IgD-negative memory B cell (primary cell): ENCODE data around the gene MYOZ3. TPM values are rescaled to one million over a fixed set of nuclear protein-coding genes. Genes with fewer than 3 reads are reported as not detected.
A peak's percentile ranks its signal among the peaks of the same experiment; 100 is the strongest.

ENCODE experiments used
- H3K27ac Mint-ChIP-seq, 3 donors: one replicate each; pipeline ENCODE4 v1.8.0; 2020 to 2022; ENCODE audit warnings: mild to moderate bottlenecking in 3 of 3, mixed read lengths in 3 of 3, moderate library complexity in 1 of 3
- H3K27me3 Mint-ChIP-seq: one replicate; pipeline ENCODE4 v1.8.0; 2021; ENCODE audit warnings: mixed read lengths
- H3K36me3 Mint-ChIP-seq: one replicate; pipeline ENCODE4 v1.8.0; 2020; ENCODE audit warnings: mild to moderate bottlenecking, mixed read lengths
- H3K4me1 Mint-ChIP-seq, 3 donors: one replicate each; pipeline ENCODE4 v1.8.0; 2020 to 2022; ENCODE audit warnings: mixed read lengths in 3 of 3, mild to moderate bottlenecking in 1 of 3
- H3K4me3 Mint-ChIP-seq, 4 donors: one replicate each; pipeline ENCODE4 v1.8.0; 2020 to 2022; ENCODE audit warnings: mild to moderate bottlenecking in 4 of 4, mixed read lengths in 4 of 4, moderate library complexity in 3 of 4
- H3K9me3 Mint-ChIP-seq, 3 donors: one replicate each; pipeline ENCODE4 v1.8.0; 2020 to 2021; ENCODE audit warnings: mixed read lengths in 3 of 3, mild to moderate bottlenecking in 1 of 3
- polyA plus RNA-seq: library from polyadenylated mRNA; unstranded; fragments of 300-500 nt; fragmentation: Illumina TruSeq; gene quantifications from one replicate; pipeline ENCODE4 v1.2.3, GENCODE V29; 2021

Gene MYOZ3
- polyA plus RNA-seq, 1 donor from 2014 or later: not detected

- H3K4me1 Mint-ChIP-seq: peaks cover 4 to 6% (median 4%) of the 10 kb centered on the region in 3 donors
- no peak overlapping the region for H3K27ac Mint-ChIP-seq
- peaks cover 6% of the 10 kb centered on the region for H3K36me3 Mint-ChIP-seq
- no peaks in the 10 kb centered on the region for H3K9me3 Mint-ChIP-seq
- H3K27me3 Mint-ChIP-seq: peaks cover 24% of the 10 kb centered on the region
- peak overlapping the region; percentile 48 to 87 (median 72) for H3K4me3 Mint-ChIP-seq
These were observed 11.3 kb downstream of the MYOZ3 start for GRCh38 chr5:150672237-150672883.

- Mint-ChIP-seq H3K36me3 (peaks cover 6% of the 10 kb centered on the region), H3K27me3 (peaks cover 24% of the 10 kb centered on the region), H3K9me3 (no peaks in the 10 kb centered on the region), H3K4me3 (peak overlapping the region in 1 of 4 donors; percentile 84), H3K4me1 (peaks cover 4 to 6% (median 5%) of the 10 kb centered on the region in 3 donors), H3K27ac (no peak overlapping the region)
These were observed 11.8 kb downstream of the MYOZ3 start for GRCh38 chr5:150672884-150673275.

- Mint-ChIP-seq H3K4me3 (no peak overlapping the region), H3K9me3 (no peaks in the 10 kb centered on the region), H3K36me3 (peaks cover 8% of the 10 kb centered on the region), H3K27me3 (peaks cover 22% of the 10 kb centered on the region), H3K27ac (no peak overlapping the region), H3K4me1 (peaks cover 4 to 6% (median 5%) of the 10 kb centered on the region in 3 donors)
These were observed 13.3 kb downstream of the MYOZ3 start for GRCh38 chr5:150674341-150674821.

GRCh38 chr5:150675069-150675468, 14.0 kb downstream of the MYOZ3 start:
- Mint-ChIP-seq H3K4me1 (peaks cover 4 to 6% (median 5%) of the 10 kb centered on the region in 3 donors), H3K36me3 (peaks cover 8% of the 10 kb centered on the region), H3K27me3 (peaks cover 19% of the 10 kb centered on the region), H3K27ac (no peak overlapping the region), H3K4me3 (no peak overlapping the region), H3K9me3 (no peaks in the 10 kb centered on the region)

DNA sequence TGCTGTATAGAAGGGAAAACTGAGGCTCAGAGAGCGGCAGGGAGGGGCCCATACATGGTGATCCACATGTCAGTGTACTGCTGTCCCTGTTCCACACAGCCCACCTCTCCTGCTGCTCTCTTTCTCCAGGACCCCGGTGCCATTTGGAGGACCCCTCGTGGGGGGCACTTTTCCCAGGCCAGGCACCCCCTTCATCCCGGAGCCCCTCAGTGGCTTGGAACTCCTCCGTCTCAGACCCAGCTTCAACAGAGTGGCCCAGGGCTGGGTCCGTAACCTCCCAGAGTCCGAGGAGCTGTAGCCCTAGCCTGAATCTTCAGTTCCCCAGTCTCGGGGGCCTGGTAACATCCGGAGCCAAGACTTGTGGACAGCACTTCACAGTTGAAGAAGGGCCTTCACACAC, 15.5 kb downstream of the MYOZ3 start:
- Mint-ChIP-seq H3K4me3 (no peak overlapping the region), H3K4me1 (peaks cover 0 to 2% (median 0%) of the 10 kb centered on the region in 3 donors), H3K9me3 (no peaks in the 10 kb centered on the region), H3K36me3 (peaks cover 8% of the 10 kb centered on the region), H3K27me3 (peaks cover 6% of the 10 kb centered on the region), H3K27ac (no peak overlapping the region)

- H3K27me3 Mint-ChIP-seq: no peaks in the 10 kb centered on the region
These were observed 28.1 kb downstream of the MYOZ3 start for GRCh38 chr5:150689120-150689519.

GRCh38 chr5:150690760-150691159, 29.7 kb downstream of the MYOZ3 start:
- Mint-ChIP-seq H3K4me1 (no peaks in the 10 kb centered on the region), H3K4me3 (no peak overlapping the region), H3K36me3 (peaks cover 10% of the 10 kb centered on the region), H3K9me3 (no peaks in the 10 kb centered on the region), H3K27me3 (no peaks in the 10 kb centered on the region), H3K27ac (no peak overlapping the region)

More at GRCh38 chr5:150689120-150689519, 28.1 kb downstream of the MYOZ3 start:
- Mint-ChIP-seq H3K4me3 (no peak overlapping the region), H3K9me3 (no peaks in the 10 kb centered on the region), H3K4me1 (no peaks in the 10 kb centered on the region), H3K36me3 (peaks cover 10% of the 10 kb centered on the region), H3K27ac (no peak overlapping the region)

- Mint-ChIP-seq H3K27ac (no peak overlapping the region), H3K4me3 (peak overlapping the region in 1 of 4 donors; percentile 37), H3K36me3 (peaks cover 9% of the 10 kb centered on the region)
These were observed 31.2 kb downstream of the MYOZ3 start for GRCh38 chr5:150692276-150692675.

GRCh38 chr5:150694612-150695011, 33.6 kb downstream of the MYOZ3 start:
- Mint-ChIP-seq H3K9me3 (no peaks in the 10 kb centered on the region), H3K4me1 (peaks cover 0 to 6% (median 5%) of the 10 kb centered on the region in 3 donors), H3K27me3 (no peaks in the 10 kb centered on the region), H3K27ac (no peak overlapping the region), H3K36me3 (peaks cover 6% of the 10 kb centered on the region), H3K4me3 (no peak overlapping the region)

More at GRCh38 chr5:150692276-150692675, 31.2 kb downstream of the MYOZ3 start:
- Mint-ChIP-seq H3K27me3 (no peaks in the 10 kb centered on the region), H3K9me3 (no peaks in the 10 kb centered on the region), H3K4me1 (no peaks in the 10 kb centered on the region)

DNA sequence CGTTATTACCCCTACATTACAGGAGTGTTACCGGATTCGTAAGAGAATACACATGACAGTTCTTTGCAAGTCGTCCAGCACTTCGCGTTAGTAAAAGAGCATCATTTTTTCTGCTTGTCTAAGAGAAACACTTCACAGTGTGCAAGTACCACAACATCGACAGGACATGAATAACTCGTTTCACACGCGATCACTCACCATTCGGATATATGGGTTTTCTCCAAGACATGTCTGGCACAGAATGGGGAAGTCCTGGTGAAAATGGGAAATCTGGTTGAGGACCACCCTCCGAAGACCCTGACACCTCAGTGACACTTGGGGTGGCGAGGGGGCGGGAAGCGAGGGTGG, 39.2 kb downstream of the MYOZ3 start:
- H3K4me1 Mint-ChIP-seq: peaks cover 0 to 6% (median 6%) of the 10 kb centered on the region in 3 donors
- H3K27me3 Mint-ChIP-seq: no peaks in the 10 kb centered on the region
- no peak overlapping the region for H3K4me3 Mint-ChIP-seq
- H3K36me3 Mint-ChIP-seq: peaks cover 3% of the 10 kb centered on the region
- H3K27ac Mint-ChIP-seq: no peak overlapping the region
- no peaks in the 10 kb centered on the region for H3K9me3 Mint-ChIP-seq

- Mint-ChIP-seq H3K27me3 (no peaks in the 10 kb centered on the region), H3K9me3 (no peaks in the 10 kb centered on the region), H3K27ac (no peak within 1 kb of the TSS), H3K4me1 (peaks cover 0 to 6% (median 6%) of the 10 kb centered on the region in 3 donors), H3K4me3 (no peak within 1 kb of the TSS), H3K36me3 (peaks cover 3% of the 10 kb centered on the region)
These were observed 39.7 kb downstream of the MYOZ3 start, which contains the start of gene RBM22 for GRCh38 chr5:150700594-150701377. RBM22 (minus strand) TSS chr5:150701062; CDS start chr5:150700985, 77 bp downstream.

- Mint-ChIP-seq H3K27me3 (no peaks in the 10 kb centered on the region), H3K36me3 (peaks cover 7% of the 10 kb centered on the region), H3K4me1 (peaks cover 0 to 3% (median 2%) of the 10 kb centered on the region in 3 donors), H3K27ac (no peak overlapping the region), H3K4me3 (peak overlapping the region in 1 of 4 donors; percentile 44), H3K9me3 (no peaks in the 10 kb centered on the region)
These were observed 42.7 kb downstream of the MYOZ3 start for GRCh38 chr5:150703762-150704161.

- Mint-ChIP-seq H3K4me1 (peaks cover 0 to 1% (median 0%) of the 10 kb centered on the region in 3 donors), H3K27ac (peak overlapping the region in 2 of 3 donors; percentile 36 to 68), H3K36me3 (peaks cover 10% of the 10 kb centered on the region), H3K9me3 (no peaks in the 10 kb centered on the region), H3K27me3 (no peaks in the 10 kb centered on the region), H3K4me3 (no peak overlapping the region)
These were observed 45.8 kb downstream of the MYOZ3 start for GRCh38 chr5:150706776-150707390.

- Mint-ChIP-seq H3K36me3 (peaks cover 9% of the 10 kb centered on the region), H3K9me3 (no peaks in the 10 kb centered on the region), H3K4me3 (no peak overlapping the region), H3K4me1 (no peaks in the 10 kb centered on the region), H3K27me3 (no peaks in the 10 kb centered on the region), H3K27ac (no peak overlapping the region)
These were observed 49.1 kb downstream of the MYOZ3 start for GRCh38 chr5:150710165-150710564.

GRCh38 chr5:150723845-150724244, 62.8 kb downstream of the MYOZ3 start:
- H3K36me3 Mint-ChIP-seq: peaks cover 8% of the 10 kb centered on the region

More at GRCh38 chr5:150723845-150724244, 62.8 kb downstream of the MYOZ3 start:
- Mint-ChIP-seq H3K27me3 (no peaks in the 10 kb centered on the region), H3K4me1 (no peaks in the 10 kb centered on the region), H3K9me3 (no peaks in the 10 kb centered on the region), H3K4me3 (no peak overlapping the region), H3K27ac (no peak overlapping the region)
